NCI-H446 treated with DMSO at 0.1 percent for 48 hours (cell line): ENCODE measurements around the gene MAPKAPK2.
"Not testable (repeated sequence)": the region's sequence is repeated elsewhere in the genome, so short reads cannot be mapped to it uniquely, and the experiment has no call there.

ENCODE experiments used
- DNase-seq: peaks from one replicate; lab custom pipeline; 2025; lab: John Stamatoyannopoulos, UW

MAPKAPK2 gene

DNA sequence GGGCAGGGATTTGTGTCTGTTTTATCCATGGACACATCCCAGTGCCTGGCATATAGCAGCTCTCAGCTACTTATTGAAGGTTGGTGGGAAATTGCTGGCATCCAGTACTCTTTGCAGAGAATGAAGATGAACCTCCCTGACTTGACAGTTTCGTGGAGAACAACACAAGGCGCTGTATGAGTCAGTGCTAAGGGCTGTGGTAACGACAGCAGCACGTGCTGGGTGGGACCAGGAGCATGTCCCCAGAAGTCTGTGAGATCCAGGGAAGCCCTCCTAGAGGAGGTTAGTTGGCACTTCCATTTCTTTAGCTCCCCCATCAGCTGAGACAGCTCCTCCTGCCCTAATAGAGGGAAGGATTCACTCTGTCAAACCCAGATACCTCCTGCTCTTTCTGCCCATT, 60.0 kb downstream of the MAPKAPK2 start:
- no peak for DNase-seq

DNA sequence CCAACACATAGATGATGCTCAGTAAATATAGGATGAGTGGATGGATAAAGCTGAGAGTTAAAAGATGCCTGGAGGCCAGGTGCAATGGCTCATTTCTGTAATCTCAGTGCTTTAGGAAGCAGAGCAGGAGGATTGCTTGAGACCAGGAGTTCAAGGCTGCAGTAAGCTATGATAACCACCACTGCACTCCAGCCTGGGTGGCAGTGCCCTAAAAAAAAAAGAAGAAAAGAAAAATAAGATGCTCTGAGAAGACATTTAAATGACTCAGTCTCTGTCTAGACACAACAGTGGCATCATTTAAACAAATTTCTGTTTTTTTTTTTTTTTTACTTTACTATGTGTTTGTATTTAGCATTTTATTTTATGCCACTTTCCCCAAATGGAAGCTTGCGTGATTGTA, 60.6 kb downstream of the MAPKAPK2 start:
- no peak for DNase-seq

DNA sequence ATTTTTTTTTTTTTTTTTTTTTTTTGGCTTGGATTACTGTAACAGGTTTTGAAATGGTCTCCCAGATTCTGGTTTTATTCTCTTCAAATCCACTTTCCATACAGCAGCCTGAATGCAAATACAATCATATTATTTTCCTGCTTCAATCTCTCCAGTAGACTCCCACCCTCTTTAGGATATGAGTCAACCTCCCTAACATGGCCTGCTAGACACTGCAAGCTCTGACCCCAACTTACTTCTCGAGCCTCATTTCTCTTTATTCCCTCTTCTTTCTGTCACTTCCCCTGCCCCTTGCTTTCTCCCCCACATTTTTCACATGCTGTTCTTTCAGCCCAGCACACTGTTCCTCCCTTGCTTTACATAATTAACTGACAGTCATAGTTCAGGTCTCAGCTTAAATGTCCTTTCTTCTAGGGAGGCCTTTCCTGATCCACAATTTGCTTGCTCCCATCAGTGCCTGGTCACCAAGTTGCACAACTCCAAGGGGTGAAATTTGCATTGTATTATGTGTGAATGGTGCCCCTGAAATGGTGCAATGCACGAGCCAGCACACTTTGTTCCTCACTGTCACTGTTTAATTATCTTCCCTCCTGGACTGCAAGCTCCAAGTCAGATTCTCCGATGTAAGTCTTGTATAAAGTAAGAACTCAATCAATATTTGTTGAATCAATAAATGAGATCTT, 63.8 kb downstream of the MAPKAPK2 start:
- no peak for DNase-seq

DNA sequence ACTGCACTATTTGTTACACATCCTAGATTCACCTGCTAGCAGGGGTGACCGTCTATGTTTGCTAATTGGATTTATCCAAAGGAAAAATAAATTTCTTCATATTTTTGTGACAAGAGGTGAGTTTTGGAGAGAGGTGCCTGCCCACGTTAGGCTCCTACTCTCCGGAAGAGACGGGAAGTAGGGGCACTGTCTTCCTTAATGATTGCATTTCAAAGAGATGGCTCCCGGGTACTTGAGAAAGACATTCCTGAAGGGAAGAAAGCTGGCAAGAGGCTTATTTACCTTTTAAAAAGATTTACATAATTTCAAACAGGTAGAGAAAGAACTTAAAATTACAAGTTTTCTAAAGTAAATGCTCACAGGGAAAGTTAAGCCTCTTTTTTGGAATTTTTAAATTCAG, 67.2 kb downstream of the MAPKAPK2 start:
- no peak for DNase-seq

DNA sequence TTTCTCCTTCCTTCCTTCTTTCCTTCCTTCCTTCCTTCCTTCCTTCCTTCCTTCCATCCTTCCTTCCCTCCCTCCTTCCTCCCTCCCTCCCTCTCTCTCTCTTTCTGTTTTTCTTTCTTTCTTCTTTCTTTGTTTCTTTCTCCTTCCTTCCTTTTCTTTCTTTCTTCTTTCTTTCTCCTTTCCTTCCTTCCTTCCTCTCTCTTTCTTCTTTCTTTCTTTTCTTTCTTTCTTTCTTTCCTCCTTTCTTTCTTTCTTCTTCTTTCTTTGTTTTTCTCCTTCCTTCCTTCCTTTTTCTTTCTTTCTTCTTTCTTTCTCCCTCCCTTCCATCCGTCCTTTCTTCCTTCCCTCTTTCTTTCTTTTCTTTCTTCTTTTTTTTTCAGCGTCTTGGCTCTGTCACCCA, 67.8 kb downstream of the MAPKAPK2 start:
- DNase-seq: no peak

DNA sequence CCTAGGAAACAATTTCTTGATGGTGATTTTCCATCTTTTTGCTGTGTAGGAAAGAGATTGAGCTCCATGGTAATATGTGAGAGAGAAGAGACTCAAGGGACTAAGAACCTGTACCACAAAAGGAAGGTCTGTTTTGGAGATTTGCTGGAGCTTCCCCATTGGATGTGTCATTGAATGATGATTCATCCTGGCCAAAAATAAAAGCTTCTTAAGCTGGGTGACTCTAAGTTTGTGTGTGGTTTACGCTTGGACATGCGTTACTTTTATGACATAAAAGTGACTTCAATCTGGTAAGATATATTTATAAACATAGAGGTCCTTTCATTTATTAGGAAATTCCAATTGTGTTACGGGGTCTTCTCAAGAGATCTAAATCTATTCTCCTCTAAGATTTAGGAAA, 68.4 kb downstream of the MAPKAPK2 start:
- no peak for DNase-seq

DNA sequence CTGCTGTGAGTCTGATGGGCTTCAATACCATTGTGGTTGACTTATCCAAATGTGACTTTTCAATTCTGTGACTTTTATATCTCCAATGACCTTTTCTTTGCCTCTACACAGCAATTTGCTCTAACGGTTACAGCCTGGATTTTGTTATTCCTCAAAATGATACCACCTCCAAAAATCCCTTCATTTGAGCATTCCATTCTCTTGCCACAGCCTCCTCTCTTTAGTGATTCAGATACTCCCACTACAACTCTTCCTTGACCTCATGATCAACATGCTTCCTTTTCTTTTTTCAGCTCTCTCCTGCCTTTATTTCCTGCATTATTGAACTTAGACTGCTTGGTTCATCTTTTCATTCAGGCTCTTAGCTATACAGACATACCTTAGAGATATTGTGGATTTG, 69.3 kb downstream of the MAPKAPK2 start:
- no peak for DNase-seq

DNA sequence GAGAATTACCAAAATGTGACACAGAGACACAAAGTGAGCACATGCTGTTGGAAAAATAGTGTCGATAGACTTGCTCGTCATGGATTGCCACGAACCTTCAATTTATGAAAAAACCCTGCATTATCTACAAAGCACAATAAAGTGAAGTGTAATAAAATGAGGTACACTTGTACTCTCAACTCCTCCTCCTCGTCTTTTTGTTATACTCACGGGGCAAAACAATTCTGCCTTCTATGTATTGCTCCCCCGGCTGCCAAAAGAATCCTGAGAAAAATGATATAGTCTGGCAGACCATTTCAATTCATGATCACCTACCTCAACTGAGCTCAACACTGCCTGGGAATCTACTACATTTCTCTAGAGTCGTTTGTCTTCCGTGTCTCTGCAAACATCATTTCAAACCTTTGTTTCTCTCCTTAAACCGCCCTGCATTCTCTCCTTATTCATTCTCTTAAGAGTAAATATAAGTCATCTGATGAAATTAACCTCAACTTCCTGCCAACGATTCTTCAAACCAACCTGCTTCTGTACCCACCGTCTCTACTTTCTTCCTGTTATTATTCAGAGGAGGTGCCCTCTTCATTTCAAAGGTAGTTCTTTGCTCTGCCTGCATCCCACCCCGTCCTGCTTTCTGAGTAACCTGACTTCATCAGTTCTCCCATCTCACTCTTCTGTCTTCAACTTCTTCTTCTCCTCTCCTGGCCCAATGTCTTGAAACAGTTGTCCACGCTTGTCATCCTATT, 73.0 kb downstream of the MAPKAPK2 start:
- no peak for DNase-seq

DNA sequence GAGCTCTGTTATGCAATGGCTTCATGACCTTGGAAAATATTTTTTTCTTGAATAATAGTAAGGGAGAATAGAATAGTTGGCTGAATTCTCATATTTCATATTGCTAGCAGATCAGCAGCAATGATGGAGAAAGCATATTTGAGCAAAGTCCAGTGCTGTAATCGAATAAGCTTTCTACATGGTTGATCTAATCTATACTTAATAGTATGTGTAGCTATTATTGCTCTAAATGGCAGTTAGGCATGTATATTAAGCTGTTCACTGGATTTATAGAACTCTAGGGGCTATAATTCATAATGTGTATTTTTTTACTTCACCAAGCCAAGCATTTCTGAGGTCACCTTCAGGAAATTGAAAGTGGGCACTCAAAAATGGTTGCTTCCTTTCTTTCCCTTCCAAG, 75.9 kb downstream of the MAPKAPK2 start:
- DNase-seq: no peak

DNA sequence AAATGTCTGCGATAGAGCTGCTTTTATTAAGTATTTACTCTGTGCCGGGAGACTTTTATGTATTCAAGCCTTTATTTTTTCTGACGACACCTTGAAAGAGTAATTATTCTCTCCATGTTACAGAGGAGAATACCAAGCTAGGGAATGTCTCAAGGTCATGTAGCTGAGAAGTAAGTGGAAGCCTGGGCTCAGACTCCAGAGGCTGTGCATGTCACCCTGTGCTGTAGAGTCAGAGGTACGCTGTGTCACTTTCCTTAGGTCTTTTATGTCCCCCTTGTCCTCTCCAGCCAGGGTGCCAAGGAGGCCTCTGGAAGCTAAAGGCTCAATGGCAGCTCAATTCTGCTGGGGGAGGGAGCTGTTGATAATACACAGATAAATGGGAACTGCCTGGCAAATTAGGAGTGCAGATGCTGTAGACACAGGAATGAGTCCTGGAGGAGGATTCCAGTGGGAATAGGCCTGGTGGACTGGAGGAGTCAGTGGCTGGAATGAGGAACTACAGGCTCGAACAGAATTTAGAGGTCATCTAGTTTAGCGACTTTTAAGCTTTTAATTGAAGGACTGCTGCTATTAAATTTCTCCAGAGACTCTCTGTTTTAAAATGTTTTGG, 76.6 kb downstream of the MAPKAPK2 start:
- DNase-seq: no peak

DNA sequence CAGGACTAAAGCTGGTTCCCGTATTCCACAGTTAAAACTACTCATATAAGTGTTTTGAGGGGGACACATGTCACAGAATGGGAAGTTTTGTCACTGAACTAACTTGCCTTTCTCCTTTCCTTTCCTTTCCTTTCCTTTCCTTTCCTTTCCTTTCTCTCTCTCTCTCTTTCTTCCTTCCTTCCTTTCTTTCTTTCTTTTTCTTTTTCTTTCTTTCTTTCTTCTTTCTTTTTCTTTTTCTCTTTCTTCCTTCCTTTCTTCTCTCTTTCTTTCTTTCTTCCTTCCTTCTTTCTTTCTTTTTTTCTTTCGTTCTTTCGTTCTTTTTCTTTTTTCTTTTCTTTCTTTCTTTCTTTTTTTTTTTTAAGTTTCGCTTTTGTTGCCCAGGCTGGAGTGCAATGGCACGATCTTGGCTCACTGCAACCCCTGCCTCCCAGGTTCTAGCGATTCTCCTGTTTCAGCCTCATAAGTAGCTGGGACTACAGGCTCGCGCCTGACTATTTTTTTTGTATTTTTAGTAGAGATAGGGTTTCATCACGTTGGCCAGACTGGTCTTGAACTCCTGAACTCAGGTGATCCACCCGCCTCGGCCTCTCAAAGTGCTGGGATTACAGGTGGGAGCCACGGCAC, 78.1 kb downstream of the MAPKAPK2 start:
- not testable (repeated sequence) for DNase-seq

DNA sequence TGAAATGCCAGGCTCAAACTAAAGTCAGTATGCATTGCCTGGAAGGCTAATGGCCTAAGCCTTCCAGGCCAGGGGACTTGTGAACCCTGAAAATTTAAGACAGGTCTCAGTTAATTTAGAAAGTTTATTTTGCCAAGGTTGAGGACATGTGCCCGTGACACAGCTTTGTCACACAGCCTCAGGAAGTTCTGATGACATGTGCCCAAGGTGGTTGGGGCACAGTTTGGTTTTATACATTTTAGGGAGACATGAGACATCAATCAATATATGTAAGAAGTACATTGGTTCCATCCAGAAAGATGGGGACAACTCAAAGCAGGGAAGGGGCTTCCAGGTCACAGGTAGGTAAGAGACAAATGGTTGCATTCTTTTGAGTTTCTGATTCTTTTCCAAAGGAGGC, 81.1 kb downstream of the MAPKAPK2 start:
- DNase-seq: not testable (repeated sequence)

DNA sequence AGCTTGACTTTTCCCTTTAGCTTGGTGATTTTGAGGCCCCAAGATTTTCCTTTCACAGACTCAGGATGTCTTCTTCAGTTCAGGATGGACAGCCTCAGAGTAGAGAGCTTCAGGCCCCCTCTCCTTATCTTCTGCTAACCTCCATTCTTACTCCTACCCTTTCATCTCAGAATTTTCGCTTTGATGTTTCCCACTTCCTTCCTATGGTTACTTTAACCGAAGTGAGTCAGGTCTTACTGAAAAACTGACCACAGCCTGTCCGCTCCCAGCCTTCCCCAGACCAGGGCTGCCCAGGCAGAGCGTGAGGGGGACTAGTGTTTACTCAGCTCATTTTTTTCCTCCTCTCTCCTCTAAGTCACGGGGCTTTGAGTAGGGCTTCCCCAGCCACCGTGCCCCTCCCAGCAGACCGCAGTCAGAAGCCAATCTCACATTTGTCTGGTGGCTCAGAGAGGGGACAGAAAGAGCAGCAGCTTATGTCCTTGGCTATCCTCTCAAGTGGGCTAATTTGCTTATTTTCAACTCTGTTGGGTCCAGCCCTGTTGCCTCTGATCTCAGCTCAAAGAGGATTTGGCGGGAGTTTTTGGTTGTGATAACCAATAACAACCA, 81.6 kb downstream of the MAPKAPK2 start:
- no peak for DNase-seq

DNA sequence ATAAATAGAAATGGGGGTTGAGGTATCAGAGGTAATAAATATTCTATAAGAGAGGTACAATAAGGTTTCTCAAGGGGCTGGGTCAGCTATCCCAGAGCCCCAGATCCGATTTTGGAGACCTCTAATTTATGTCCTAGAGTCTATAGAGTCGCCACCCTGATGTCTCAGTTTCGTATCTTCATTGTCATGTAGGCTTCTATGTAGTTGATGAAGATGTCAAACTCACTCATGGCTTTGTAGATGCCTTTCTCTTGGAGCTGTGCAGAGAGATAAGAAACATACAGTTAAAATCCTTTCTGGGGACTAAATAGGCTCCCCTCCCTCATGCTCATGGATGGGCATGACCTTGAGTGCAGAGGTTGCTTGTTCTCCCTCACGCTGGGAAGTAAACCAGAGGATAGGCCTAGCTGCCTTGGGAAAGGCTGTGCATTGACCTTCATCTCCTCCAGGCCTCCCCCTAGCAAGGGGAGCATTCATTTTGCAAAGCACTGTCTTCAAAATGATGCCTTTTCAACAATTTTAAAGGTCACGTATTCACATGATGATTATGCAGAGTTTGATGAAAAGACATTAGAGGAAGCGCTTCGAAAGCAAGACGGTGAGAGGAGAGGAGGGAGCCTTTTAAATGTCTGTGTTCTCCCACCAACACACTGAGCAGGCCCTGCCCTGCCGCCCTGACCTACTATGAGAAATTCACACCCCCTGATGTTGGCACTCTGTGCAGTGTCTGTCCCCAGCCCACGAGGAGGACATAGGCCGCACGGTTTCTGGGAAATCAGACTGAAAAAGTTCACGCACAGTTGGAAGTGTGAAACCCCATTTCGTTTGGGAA, 84.0 kb downstream of the MAPKAPK2 start:
- no peak for DNase-seq

DNA sequence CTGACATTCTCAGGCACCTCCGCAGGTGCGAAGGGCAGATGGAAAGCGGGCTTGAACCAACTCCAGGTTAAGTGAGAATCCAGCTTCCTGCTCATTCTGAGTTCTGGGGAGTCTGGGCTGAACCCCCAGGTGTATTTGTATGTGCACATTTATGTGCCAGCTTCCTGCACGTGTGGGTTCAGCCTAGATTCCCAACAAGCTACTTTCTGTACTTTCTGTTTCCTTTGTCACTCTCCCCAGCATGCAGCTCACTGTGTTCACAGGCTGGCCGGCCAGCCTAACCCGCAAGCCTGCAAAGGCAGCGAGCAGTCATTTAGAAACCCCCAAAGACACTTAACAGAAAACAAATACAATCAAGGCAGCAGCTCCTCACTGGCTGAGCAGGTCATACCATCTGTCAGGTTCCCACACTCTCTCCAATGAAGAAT, 84.6 kb downstream of the MAPKAPK2 start:
- DNase-seq: no peak

DNA sequence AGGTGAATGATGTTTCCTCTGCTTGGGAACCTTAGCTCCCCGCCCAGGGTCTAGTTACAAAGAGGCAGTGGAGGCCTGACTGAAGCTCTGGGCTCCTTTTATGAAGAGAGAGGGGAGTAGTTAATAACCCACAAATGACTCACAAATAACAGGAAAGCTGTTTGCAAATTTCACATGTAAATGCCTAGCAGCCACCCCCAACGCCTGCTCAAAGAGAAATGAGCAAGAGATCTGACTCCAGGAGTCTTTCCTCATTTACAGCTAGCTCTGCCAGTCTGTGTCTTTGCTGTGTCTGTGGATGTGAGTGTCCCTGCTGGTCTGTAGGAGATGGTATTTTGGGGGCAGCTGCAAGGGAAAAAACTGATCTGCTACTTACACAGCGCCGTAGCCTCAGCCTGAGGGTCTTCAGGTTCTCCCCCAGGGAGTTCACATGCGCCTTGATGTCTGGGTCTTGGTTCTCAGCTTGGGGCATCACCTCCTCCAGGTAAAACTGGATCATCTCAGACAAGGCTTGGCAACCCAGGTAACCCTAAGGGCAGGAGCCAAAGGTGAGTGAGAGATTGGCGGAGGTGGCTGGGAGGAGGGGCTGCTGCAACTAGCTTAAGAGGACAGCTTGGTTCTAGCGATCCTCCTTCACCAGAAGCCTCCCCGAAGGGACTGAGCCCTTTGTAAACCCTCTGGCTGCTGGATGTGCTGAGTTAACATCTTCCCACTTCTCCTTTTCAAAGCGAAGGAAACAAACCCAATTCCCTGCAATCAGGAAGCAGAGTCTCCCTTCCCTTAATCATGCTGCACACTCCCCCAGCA, 86.0 kb downstream of the MAPKAPK2 start, which contains the start of gene IL19:
TSS of gene IL19 (plus strand) at position 243 of the 807 bp plus-strand sequence. CDS start 65,890 bp downstream, outside the sequence.
- DNase-seq: no peak

DNA sequence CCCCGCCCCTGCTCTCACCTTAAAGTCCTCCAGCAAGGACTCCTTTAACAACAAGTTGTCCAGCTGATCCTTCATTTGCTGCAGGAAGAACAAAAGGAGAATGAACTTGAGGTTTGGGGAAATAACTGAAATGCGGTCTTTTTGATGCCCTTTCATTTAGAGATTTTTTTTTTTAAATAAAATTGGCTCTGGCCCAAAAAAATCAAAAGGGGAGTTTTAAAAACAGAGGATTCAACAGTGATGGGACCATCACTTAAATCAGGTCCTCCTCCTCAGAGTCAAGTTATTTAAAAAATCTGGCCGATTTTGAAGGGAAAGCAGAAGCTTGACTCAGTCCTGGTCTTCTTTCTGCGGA, 86.6 kb downstream of the MAPKAPK2 start:
- no peak for DNase-seq

DNA sequence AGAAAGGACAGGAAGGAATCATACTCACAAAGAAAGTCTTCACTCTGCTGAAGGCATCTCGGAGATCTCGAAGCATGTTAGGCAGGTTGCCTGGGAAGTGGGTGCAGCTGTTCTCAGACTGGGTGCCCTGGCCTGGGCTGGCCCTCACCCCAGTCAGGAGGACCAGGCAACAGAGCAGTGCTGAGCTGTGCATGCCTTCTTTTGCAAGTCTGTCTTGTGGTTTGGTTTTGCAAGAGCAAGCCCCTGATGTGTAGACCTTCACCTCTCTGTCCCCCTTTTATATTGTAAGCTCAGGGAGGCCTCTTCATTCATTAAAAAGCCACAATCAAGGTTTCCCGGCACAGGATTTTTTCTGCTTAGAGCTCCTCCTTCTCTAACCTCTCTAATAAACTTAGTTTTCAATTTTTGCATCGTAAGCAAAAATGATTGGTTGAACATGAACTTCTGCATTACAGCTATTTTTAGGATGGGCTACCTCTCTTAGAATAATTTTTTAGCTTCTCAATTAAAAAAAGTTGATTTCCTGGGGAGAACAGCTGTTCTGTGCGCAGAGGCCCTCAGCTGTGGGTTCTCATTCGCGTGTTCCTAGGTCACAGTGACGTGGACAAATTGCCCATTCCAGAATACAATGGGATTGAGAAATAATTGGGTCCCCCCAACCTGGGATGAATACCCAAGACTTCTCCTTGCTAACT, 87.7 kb downstream of the MAPKAPK2 start, which contains the start of gene IL10:
TSS of gene IL10 (minus strand) at position 252 of the 695 bp plus-strand sequence. CDS start at position 193, 59 bp downstream.
- DNase-seq: no peak

DNA sequence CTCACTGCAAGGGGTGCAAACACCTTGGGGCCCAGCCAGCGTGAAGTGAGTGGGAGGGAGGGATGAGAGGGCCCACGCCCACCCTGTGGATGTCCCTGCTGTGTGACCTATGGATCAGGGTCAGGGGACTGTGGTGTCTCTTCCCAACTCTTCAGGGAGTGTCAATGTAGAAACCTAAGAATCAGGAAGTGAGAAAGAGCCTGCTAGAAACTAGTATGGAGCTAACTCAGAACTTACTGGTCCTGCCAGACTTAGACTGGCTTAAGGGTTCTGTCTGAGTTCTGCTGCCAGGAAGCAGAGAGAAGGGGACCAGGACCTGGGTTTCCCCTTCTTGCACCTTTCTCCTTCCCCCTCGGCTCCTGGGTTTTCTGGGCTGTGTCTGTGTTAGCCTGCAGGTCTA, 89.4 kb downstream of the MAPKAPK2 start:
- DNase-seq: no peak

DNA sequence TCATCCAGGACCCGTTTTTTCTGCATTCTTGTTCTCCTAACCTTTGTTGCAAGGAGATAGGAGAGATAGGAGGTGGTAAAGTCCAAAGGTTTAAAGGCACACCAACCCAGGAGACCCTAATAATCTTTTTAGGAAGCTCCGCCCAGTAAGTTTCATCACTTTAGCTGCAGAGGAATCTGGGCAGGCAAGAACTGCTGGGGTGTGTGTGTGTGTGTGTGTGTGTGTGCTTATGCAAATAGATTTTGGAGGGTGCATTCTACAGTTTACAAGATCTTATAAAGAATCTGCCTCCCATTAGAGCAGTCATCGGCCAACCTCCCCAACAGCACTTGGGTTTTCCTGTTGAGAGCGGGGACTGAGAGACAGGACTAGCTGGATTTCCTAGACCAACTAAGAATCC, 91.5 kb downstream of the MAPKAPK2 start:
- DNase-seq: no peak
